ENCODE results near the gene ZNF485.
"Not testable (repeated sequence)": the region's sequence is repeated elsewhere in the genome, so short reads cannot be mapped to it uniquely, and the experiment has no call there.

Gene ZNF485

DNA sequence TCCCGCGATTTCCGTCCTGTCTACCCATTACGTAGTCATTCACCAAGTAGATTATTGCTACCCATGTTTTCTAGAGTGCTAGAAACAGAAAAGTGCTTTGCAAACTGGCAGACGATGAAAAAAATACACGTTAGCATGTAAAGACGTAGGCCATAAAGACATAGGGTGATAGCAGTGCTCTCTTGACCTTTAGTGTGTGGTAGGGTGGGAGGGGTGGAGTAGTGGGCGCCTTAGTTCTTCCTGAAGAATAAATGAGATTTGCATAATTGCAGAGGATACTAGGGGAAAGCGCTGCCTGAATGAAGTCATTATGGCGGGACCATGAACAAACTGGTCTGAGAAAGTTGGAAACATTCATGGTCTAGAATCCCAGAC lies 948 bp downstream of the ZNF485 start:
- DNase-seq: no peak

DNA sequence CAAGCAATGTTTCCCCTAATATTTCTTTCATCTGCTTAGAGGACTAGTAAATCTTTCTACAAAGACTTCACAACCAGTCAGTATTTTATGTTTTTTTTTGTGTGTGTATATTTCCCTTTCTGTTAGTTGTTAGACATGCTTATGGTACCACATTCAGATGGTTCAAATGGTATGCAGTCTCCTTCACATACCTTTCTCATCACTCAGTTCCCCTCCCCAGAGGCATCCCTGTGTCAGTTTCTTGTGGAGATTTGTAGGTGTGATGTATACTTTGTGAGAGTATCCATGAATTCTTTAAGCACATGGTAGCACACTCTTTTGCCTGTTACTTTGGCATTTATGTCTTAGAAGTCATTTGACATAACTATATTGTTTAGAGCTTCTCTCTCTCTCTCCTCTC lies 4.4 kb downstream of the ZNF485 start:
- DNase-seq: no peak

DNA sequence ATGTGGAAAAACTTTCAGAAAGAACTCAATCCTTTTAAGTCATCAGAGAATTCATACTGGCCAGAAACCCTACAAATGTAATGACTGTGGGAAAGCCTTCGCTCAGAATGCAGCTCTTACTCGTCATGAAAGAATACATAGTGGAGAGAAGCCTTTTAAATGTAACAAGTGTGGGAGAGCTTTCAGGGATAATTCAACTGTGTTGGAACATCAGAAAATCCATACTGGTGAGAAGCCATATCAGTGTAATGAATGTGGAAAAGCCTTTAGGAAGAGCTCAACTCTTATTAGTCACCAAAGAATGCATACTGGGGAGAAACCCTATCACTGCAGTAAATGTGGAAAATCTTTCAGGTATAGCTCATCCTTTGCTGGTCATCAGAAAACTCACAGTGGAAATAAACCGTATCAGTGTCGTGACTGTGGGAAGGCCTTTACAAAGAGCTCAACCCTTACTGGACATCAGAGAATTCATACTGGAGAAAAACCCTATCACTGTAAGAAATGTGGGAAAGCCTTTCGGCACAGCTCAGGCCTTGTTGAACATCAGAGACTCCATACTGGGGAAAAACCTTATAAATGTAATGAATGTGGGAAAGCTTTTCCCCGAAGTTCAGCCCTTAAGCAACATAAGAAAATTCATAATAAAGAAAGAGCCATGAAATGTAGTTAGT lies 10.6 kb downstream of the ZNF485 start:
- no peak for DNase-seq

DNA sequence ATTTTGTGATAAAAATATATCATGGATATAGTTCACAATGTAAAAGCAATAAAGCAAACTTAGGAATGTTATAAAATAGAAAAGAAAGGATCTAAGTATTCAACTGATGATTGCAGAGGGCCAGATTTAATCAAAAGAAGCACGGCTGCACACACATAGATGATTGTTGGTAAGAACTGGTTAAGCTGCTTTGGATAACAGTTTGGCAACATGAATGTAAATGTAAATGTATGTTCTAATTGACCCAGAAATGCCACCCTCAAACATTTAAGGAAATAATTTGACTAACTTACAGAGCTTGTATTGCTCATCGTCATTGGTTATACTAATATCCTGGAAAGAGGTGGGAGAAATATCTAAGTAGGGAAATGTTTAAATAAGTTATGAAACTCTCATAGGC lies 13.1 kb downstream of the ZNF485 start:
- DNase-seq: no peak

DNA sequence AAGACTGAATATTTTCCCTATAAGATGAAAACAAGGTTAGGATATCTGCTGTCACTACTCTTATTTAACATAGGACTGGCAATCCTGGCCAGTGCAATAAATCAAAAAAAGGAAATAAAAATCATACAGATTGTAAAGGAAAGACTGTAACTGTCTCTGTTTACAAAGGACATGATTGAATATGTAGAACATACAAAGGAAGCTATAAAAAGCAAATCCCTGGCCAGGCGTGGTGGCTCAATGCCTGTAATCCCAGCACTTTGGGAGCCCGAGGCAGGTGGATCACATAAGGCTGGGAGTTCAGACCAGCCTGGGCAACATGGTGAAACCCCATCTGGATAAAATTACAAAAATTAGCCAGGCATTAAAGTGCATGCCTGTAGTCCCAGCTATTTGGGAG lies 15.8 kb downstream of the ZNF485 start:
- no peak for DNase-seq

DNA sequence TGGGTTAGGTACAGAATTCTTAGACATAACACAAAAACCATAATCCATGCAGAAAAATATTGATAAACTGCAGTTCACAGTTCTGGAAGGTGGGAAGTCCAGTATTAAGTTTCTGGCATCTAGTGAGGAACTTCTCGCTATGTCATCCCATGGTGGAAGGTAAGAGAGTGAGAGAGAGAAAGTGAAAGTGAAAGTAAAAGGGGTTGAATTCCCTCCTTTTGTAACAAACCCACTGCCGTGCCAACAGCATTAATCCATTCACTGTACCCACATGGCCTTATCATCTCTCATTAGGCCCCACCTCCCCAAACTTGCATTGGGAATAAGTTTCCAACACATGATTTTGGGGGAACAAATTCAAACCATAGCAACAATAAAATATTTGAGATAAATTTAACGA lies 17.1 kb downstream of the ZNF485 start:
- peak; percentile 34 for DNase-seq

DNA sequence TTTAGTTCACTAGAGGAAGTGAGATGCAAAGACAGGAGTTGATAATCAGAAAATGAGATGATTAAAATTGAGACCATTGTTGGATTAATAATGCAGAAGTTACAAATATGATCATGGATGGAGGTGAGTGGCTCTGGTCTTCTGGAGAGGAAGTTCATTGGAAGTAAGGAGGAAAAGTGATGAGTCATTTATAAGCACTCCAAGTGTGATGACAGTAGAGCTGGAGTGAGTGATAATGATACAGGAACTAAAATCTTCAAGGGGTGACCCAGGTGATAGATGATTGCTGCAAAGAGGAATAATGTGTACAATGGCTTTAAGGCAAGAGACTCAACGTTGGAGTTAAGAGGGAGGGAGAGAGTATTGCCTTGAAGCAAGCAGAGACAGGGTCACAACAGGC lies 21.7 kb downstream of the ZNF485 start:
- no peak for DNase-seq

DNA sequence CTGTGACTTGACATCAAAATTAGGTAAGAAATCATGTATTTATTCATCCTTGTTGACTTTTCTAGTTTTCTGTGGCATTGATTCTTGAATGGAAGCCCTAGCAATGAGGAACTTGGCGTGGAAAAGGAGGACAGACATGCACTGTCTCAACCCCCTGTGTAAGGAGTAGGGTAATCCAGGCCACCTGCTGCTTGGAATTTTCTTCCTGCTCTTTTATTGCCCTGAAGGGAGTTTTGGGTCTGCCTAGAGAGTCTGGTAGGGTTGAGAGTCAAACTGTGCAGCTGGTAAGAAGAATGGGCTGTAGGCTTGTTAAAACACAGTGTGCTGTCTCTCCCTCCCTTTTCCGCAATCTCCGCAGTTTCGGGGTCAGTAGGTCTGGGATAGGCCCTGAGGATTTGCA lies 22.7 kb downstream of the ZNF485 start:
- no peak for DNase-seq

DNA sequence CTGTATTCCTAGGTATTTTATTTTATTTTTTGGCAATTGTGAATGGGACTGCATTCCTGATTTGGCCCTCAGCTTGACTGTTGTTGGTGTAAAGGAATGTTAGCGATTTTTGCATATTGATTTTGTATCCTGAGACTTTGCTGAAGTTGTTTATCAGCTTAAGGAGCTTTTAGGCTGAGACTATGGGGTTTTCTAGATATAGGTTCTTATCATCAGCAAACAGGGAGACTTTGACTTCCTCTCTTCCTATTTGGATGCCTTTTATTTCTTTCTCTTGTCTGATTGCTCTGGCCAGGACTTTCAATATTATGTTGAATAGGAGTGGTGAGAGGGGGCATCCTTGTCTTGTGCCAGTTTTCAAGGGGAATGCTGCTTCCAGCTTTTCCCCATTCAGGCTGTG lies 29.6 kb downstream of the ZNF485 start:
- DNase-seq: not testable (repeated sequence)

DNA sequence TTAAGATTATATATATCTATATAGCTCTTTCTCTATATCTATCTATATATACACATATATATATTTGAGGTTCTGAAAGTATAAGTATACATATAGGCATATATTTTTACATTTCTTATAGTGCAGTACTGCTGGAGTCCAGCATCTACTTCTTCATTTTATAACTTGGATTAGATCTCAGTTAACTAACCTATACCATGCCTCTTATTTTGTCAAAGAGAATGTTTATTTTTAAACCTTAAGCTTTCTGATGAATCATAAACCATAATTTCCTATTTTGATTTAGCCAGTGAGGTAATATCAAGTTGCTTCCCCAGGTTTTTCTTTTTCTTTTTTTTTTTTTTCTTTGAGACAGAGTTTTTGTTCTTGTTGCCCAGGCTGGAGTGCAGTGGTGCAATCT lies 34.4 kb downstream of the ZNF485 start:
- no peak for DNase-seq

DNA sequence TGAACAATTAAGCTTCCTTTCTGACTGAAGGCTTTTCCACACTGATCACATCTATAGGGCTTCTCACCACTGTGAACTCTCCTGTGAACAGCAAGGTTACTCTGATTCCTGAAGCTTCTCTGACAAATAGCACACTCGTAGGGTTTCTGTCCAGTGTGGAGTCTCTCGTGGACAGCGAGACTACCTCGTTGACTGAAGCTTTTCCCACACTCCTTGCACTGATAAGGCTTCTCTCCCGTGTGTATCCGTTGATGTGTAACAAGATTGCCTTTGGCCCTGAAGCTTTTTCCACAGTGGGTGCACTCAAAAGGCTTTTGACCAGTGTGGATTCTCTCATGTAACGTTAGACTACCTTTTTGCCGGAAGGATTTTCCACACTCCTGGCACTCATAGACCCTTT lies 38.0 kb downstream of the ZNF485 start:
- no peak for DNase-seq

DNA sequence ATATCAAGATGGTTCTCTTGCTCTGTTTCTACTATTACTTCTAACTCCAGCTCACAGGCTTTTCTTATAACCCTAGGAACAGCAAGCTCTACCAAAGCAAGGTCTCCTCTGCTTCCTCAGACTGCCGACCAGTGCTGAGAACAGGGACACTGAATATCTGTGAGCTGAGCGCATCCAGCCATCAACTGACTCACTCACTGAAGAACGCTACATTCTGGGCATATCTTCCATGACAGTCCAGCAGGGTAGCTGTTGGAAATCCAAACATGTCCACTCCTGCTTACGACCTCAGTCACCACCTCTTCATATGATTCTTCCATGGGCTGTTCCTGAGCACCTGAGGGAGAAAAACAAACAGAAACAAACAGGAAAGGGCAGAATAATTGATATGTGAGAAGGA lies 39.6 kb downstream of the ZNF485 start:
- no peak for DNase-seq

DNA sequence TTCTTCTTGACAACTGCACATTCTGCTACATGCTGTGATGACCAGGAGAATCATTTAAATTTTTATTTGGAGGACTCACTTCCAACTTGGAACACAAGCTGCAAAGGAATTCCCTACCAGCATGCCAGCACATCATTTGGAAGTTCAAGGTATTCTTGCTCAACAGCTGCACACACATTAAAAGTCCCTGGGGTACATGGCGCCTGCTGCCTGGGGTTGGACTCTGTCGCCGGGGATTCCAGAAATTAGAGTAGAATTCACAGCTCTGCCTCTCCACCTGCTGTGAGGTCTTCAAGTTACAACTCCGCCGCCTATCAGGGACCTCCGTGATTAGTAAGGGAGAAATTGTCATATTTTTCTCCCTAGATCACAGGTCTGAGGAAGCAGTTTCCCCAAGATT lies 41.3 kb downstream of the ZNF485 start:
- no peak for DNase-seq

DNA sequence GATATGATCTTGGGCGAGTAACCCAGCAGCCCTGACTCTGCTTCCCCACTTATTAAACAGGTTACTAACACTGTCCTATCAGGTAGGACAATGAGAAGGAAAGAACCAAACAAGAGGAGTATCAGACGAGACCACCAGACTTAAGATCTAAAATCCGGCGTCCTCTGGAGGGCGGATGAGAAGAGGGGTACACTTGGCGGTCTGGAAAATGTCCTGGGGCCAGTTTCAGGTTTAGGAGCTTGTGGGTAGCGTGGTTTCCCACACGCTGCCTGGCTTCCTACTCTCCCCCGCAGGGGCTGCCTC lies 41.8 kb downstream of the ZNF485 start:
- no peak for DNase-seq

DNA sequence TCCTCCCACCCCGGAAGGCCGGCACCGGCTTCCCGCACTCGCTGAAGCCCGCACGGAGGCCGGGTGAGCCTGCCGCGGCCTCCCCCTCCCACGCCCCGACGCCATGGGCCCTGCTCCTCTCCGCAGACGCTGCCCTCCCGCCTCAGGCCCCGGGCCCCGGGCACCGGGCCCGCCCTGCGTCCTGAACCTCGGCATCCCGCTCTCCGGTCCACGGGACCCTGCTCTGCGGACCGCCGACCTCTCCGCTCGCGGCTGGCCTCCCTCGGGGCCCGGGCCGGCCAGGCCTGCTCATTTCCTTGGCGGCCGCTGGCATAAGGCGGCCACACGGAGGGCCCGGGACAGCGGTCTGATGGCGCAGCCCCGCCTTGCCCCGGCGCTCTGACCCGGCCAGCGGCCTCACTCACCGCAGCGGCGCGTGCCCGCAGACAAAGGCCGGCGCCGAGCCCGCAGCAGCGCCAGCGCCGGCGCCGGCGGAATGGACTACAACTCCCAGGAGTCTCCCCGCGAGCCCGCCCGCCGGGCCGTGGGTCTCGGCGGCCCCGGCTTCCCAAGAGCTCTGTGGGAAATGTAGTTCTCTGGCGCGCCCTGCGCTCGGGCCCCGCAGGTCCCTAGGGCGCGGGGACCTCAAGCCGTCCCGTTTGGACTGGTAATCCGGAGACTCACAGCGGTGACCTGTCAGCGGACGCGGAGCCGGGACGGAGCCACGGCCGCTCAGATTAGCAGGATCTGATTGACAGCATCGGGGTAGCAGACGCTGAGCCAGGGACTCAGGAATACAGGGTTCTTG lies 42.4 kb downstream of the ZNF485 start, which contains the start of gene ZNF32:
Gene ZNF32 (minus strand): TSS at position 484 of the 787 bp plus-strand sequence. CDS start 2,748 bp downstream, outside the sequence.
- peak; percentile 86 for DNase-seq

DNA sequence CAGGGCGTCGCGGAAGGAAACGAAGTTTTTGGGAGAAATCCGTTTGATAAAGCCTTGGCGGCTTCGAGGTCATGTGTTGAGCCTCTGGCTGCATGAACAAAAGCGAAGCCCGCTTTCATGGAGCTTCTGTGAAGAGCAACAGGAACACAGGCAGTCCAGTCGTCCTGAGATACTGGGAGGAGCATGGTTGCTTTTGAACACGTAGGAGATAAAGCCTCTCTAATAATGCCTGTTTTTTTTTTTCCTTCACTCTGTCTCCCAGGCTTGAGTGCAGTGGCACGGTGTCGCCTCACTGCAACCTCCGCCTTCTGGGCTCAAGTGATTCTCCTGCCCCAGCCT lies 42.9 kb downstream of the ZNF485 start:
- no peak for DNase-seq

DNA sequence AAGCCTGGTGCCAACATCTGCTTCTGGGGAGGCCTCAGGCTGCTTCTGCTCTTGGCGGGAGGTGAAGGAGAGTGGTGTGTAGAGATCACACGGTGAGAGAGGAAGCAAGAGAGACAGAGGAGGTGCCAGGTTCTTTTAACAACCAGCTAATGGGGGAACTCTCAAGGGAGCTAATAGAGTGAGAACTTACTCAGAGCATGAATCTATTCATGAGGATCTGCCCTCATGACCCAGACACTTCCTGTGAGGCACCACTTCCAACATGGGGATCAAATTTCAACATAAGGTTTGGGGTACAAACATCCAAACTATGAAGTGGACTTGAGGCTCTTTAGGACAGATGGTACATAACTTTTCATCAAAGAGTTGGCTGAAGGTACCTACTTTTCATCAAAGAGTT lies 47.5 kb downstream of the ZNF485 start:
- DNase-seq: no peak

DNA sequence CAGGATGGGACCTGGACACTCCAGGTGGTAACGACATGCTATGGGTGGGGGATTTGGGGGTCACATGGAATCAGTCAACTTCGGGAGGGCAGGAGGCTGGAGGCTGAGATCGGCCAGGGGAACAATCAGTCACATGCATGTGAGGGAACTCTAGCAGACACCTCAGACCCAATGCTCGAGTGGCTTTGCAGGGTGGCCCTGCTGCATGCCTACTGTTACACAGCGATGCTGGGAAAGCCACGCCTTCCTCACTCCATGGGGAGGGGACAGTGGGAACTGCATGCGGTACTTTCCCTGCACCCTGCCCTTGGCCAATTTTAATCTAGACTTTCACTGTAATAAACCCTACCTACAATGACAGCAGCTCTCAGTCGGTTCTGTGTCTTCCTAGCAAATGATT lies 49.1 kb downstream of the ZNF485 start:
- no peak for DNase-seq

DNA sequence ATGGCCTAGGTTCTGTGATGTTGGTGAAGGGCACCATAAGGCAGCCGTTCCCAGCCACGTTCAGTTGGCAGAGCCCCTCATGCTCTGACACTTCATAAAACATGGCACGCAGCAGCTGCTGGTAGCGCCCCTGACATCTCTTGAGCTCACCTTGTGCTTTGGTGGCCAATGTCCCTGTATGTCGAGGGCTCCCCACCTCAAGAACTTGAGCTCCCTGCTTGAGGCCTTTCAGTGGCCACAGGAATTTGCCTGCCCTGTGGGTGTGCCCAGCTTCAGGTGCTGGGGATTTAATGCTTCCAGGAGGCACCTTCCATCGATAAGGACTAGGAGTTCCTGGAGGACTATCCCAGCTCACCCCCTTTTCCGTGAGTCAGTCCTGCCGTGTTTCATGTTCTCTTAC lies 52.0 kb downstream of the ZNF485 start:
- no peak for DNase-seq

DNA sequence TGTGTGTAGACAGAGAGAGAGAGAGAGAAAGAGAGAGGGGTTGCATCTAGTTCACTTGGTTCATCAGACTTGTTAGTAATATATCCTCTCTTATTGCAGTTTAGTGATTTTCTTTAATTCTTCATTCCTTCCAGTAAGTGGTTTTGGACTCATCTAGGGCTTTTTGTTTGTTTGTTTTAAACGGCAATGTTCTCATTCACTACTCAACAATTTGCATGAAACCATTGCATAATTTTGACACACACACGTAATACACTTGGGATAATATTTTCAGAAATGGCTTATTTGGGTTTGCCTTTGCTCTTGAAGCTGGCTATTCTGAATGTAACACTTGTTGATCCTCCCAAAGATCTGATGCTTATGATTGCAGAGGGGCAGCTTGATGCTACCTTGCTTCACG lies 58.8 kb downstream of the ZNF485 start:
- no peak for DNase-seq

DNA sequence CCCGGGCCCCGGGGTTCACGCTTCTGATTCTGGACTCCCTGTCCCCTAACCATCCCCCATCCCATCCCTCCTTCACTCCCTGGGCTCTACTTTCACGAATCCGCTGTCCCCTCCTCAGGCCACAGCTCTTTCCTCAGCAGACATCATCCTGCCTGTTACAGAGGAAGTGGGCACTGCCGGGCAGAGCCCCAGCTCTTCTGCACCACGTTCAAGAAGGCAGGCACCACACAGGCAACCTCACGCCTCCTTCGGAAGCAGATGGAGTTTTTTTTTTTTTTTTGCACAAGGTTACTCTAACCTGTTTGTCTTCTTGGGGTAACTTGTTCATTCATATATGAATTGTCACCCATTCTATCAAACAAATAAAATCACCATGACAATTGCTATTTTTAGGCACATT lies 60.3 kb downstream of the ZNF485 start:
- no peak for DNase-seq

DNA sequence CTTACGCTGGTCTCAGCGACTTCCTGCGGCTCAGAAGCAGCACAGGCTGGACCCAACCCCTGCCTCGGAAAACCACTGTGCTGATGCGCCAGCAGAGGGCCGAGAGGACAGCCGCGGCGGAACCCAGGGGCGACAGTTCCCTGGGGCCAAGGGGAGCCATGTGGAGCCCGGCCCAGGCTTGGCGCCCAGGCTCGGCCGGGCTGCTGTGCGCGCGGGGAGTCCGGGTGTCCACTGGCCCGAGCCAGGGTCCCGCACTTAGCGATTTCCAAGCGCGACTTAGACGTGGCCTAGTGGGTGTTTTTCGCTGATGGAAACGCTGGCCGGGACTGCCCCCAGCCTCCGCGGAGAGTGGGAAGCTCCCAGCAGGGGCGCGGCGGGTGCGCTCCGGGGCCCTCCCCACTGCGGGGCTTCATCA lies 61.1 kb downstream of the ZNF485 start:
- no peak for DNase-seq

Measured in CD4-positive, alpha-beta T cell treated with Interleukin-12 subunit alpha and Interleukin-12 subunit beta, for 1 hour (primary cell).